ENCODE data around the gene VWA5A.
"Not testable (repeated sequence)": the region's sequence is repeated elsewhere in the genome, so short reads cannot be mapped to it uniquely, and the experiment has no call there.

The VWA5A gene

DNA sequence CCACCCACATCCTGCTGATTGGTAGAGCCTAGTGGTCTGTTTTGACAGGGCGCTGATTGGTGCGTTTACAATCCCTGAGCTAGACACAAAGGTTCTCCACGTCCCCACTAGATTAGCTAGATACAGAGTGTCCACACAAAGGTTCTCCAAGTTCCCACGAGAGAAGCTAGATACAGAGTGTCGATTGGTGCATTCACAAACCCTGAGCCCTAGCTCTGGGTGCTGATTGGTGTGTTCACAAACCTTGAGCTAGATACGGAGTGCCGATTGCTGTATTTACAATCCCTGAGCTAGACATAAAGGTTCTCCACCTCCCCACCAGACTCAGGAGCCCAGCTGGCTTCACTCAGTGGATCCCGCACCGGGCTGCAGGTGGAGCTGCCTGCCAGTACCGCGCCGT, 55.1 kb downstream of the VWA5A start:
- not testable (repeated sequence) for DNase-seq

DNA sequence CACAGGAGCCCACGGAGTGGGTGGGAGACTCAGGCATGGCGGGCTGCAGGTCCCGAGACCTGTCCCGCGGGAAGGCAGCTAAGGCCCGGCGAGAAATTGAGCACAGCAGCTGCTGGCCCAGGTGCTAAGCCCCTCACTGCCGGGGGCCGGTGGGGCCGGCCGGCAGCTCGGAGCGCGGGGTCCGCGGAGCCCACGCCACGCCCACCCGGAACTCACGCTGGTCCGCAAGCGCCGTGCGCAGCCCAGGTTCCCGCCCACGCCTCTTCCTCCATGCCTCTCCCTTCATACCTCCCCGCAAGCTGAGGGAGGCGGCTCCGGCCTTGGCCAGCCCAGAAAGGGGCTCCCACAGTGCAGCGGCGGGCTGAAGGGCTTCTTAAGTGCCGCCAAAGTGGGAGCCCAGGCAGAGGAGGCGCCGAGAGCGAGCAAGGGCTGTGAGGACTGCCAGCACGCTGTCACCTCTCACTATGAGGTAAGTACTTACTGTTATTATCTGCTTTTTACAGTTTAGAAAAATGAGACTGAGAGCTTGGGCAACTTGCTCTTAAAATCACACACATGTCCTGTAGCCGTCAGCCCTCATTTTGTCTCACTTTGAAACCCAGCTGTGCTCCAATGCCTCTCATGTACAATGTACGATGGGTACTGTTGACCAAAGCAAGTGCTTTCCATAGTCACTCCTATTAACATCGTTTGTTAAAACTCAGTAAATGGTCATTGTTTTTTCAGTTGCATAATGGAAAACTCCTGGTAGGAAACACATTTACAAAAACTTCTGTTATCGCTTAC, 55.7 kb downstream of the VWA5A start:
- no peak for DNase-seq

DNA sequence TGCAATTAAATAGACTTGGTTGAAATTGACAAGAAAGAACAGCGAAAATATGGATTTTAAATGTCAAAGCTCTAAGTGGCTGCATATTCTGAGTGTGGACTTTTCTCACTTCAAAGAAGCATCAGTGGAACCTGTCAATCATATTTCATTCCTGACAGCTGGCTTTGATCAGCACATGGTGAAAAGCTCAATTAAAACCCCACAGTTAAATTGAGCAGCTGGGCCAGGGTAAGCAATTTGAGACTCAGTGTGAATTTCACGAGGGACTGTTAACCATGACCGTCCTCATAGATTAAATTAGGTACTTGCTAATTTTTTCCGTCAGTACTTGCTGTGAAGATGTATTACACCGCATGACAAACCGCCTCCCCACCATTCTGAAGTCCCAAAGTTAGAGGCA, 56.9 kb downstream of the VWA5A start:
- DNase-seq = no peak

DNA sequence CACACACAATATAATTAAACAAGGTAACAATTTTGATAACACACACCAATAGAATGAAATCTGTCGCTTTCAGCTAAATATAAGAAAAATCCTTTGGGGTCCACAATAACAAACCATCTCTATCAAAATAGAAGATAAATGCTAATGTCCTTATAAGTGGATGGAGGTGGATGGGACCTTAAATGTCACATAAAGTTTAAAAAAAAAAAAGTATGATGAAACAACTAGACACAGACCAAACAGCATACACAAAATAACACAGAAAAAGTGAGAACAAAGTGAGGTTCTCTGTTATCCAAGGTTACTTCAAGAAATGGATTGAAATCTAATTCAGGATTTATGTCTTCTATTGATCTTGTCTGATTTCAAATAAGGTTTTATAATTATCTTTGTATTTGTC, 57.3 kb downstream of the VWA5A start:
- no peak for DNase-seq

DNA sequence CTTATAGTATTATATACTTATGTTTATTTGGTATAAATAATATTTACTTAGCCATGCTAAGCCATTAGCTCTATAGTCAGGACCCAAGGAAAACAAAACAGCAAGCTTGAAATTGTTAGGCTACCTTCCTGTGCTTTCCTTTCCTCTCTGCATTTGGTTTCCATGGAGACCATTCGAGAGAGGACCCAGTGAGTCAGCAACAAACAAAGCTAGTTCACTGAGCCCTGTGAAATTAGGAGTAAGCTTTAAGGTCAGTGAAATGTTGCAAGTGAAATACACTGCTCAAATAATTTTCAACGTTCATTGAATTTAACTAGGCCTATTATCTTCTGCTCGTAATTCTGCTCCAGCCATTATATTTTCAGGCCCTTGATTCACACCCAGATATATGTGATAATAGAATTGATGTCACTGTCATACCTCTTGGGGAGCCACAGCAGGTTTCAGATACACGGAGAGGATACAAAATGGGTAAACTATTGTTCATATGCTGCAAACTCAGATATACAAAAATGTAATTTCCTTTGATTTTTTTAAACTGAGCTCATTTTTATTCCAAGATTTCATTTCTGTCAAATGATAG, 58.8 kb downstream of the VWA5A start:
- DNase-seq = no peak

DNA sequence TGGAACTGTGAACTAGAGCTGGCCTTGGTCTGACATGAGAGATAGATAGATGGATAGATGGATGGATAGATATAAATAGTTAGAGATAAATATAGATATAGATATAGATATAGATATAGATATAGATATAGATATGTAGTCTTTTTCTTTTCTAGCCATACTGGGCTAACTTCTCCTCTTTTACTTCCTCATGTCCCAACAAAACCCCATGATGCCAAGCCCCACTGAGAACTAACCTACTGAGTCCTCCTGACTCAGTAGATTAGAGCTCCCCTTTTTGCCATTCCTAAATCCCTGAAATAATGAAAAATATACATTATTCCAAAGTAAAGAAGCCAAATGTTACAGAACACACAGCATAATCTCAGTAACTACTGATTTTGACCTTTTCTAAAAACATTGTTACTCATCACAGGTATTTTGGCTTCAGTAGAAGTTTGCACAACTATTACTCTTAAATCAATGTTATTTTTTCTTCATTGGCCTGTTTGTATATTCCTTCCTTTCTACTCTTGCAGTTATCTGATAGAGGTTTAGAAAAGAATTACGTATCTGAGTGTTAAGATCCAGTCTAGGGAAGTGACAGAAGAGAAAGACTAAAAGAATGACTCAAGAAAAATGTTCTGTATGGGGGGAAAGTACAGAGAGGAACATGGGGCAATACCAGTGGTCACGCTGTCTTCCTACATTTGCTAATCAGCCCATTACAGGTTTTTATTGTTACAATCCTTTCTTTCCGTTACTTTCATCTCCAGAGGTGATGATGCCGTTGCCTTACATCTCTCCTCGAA, 61.9 kb downstream of the VWA5A start:
- DNase-seq = no peak

DNA sequence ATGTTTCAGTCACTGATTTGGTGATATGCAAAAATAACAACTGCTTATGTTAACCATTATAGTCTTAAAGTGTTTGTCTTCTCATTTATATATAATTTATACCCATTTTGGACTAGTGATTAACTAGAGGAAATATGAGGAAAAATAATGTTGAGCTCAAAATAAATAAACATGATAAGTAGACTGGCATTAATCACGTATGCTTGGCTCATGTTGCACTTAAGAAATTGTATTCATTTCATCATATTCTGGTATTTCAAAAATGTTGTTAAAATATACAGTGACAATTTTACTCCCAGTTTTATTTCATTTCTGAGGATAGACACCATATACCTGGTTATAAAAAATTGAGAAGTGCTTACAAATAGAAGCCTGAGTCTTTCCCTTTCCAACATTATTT, 64.1 kb downstream of the VWA5A start:
- DNase-seq = no peak

DNA sequence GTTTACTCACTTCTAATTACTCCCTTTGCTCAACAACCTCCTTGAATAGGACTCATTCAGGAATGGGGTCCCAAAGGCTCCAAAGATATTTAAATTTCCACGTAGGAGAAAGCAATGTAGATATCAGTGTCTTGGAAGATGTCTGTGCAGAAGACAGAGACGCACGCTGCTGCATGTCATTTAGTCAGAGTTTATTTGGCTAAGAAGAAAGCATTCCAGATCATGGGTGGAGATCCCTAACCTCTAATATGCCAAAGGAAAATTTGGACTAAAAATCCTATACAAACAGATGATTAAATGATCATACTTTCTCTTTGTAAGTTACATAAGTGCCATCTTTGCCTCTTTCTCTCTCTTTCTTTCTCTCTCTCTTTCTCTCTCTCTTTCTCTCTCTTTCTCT, 67.8 kb downstream of the VWA5A start, which contains the start of gene OR10D3:
TSS of gene OR10D3 (plus strand) at position 278 of the 400 bp plus-strand sequence. CDS start 1,925 bp downstream, outside the sequence.
- DNase-seq = no peak

DNA sequence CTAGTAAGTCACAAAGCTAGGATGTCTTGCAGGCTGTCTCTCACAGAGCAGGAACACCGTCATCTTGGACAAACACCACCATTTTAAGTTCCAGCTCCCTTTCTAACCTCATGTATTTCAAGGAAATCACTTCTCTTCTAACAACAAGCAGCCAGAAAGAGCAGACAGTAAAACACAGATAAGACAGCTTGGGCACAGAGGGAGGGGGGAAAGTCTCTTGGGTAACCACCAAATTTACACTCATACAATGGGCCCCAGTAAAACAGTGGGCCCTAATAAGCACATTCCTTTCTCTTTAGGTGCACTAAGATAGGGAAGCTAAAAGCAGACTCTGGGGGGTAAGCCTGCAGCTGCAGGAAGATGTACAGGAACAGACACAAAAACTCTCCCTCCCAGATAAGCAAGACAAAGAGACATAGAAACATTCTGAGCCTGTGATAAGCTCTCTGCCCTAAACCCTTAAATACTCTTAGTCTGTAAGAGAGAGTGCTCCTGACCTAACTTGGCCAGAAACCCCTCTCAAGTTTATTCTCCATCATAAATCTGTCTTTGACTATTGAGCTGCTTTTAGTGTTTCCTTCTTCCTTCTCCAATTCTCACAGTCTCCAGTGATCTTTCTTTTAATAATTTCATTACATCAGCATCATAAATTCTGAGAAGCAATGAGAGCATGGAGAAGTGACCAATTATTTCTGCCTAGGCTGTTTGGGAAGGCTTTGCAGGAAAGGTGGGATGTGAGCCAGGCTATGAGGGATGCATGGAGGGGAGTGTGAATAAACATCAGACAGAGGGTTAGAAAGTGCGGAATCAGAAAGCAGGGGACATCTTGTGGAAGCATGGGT, 75.3 kb downstream of the VWA5A start:
- DNase-seq = no peak

DNA sequence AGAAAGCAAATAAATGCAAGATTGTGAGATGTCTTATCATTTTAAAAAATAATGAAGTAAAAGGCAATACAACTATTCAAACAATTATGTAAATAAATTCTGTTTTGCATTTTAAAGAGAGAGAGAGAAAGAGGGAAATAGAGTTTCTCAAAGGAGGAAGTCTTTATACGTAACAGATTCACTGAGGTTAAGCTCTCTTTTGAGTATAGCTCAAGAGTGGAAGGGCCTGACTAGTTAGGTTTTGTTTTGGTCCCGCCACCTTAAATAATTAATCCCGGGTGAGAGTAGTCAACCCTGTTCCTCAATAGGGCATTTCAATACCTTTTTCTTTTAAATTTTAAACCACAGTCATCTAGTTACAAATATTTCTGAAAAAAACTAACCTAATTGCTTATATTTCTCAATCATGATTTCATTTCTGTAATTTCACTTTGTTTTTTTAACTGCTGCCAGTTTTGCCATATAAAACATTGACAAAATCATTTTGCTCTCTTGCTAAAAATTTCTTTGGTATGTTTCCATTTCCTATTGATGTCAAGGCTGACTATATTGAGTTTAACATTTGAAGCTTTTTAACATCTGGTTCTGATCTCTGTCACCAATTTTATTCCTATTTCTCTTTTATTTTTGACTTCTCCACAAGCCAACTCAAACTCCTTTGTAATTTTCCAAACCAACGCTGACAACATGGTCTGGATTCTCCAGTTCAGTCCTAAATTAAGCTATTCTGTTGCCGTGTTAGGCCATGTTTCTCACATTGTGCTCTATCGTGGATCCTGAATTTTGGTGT, 78.2 kb downstream of the VWA5A start:
- no peak for DNase-seq

DNA sequence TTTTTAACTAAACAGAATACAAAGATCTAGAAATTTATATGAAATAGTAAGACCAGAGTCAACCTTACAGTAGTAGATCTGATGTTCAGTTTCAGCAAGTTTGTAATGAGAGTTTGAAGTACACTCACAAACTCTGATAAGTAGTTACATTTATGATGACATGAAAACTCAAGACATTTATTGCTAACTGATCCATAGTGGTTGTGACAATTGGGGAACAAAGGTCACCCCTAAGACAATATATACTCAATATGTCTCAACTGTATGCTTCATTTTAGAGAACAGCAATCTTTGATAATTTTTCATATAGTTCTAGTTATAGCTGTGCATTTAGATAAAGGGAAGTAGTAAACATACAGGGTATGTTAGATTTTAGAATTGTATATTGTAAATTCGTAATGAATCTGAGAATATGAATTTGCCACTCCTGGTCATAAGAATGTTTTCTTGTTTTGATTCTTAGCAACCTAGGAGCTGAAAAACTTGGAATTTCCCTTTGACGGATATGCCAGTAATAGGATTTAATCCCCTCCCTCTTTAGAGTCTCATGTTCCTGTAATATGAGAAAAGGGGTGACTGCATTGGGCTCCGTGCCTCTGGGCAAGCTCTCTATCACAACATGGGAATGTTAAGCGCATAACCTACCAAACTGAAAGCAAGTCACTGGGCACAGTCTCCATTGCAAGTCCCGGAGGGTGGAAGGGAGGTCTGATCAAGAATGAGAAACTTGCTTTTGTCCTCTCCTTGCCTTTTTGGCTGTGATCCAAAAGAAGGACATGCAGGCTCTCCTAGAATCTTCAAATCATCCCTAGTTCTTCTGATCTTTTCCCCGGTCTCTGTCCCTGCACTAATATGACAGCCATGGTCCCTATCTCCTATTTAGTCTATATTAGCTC, 79.3 kb downstream of the VWA5A start:
- no peak for DNase-seq

DNA sequence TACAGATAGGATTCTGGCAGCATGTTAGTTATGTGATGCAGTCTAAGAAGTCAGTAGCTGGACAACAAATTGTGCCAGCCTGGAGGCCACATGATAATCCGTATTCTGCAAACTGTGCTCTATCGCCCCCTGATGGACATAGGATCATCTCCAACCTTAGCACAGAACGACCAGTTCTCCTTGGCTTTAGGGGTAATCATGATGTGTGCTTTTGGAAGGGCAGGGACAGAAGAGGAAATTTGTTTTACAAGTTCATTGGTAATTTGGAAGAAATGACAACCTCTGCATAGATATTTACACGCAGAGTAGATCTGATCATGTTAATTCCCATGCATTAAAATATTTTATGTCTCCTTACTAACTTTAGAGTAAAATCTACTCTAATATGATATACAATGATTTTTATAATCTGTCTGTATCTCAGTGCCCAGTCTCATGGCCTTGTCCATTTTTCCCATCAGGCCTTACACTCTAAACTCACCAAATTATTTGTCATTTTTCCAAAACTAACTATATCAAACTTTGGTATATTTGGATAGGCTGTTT, 80.0 kb downstream of the VWA5A start:
- DNase-seq = peak; percentile 11 to 13

All from activated CD4-positive, alpha-beta T cell treated with anti-CD3 and anti-CD28 coated beads, Interleukin-2, amount 50 U/mL, for 4 hours (primary cell).